ENCODE measurements around the gene PLXDC1. TPM values are rescaled to one million over a fixed set of nuclear protein-coding genes. Genes with fewer than 3 reads are reported as not detected.

The PLXDC1 gene
- total and polyA plus RNA-seq, 2 experiments from 2014 or later: 0.28 to 0.91 TPM

DNA sequence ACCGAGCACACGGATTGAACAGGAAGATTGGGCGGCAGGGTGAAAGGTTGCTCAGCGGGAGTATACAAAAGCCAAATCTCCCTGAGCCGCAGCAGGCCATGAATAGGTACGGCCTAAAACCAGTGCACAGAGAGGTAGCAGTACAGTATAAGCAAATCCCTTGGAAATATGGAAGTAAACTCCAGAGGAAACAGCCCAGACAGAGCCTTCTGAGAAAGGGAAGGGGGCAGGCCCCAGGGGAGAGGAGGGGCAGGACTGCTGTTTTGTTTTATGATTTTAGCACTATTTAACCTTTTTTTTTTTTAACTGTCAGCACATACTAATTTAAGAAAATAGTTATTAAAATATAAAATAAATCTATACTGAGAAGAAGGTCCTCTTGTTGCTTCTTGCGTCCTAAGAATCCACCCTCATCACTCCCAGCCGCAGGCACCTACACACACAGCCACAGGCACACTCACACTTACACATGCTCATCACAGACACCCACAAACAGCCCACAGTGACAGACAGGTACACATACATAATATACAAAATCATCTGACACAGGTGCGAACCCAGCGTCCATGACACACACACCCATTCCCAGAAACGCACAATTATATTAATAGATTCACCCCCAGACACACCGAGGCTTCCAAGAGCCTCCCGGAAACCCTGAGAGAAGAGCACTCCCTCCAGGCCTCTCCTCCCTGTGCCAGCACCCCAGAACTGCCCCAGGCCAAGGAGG is 12.8 kb downstream of the PLXDC1 start:
- Histone ChIP-seq H4K20me1 (replicated peaks; ENCODE audit: insufficient read depth) (no peaks in the 10 kb centered on the region), H3K4me2 (no peak overlapping the region), H2AFZ (no peak overlapping the region; the same call in 1 of the 2 replicates), H3K27ac (ENCODE audit: low read depth) (no peak overlapping the region), H3K4me1 (ENCODE audit: insufficient read depth) (no peaks in the 10 kb centered on the region), H3K36me3 (ENCODE audit: insufficient read depth) (no peaks in the 10 kb centered on the region), H3F3A (replicated peaks; ENCODE audit: low read depth) (no peaks in the 10 kb centered on the region), H3K4me3 (no peak overlapping the region), H3K27me3 (ENCODE audit: insufficient read depth) (no peaks in the 10 kb centered on the region), H3K9me2 (ENCODE audit: insufficient read depth) (no peaks in the 10 kb centered on the region), H3K79me2 (replicated peaks; ENCODE audit: insufficient read depth) (no peaks in the 10 kb centered on the region)
- no peak overlapping the region for H3K4me3 Mint-ChIP-seq
- H3K9me3 Mint-ChIP-seq: no peaks in the 10 kb centered on the region
- no peak for TF ChIP-seq STAT1 (IDR thresholded peaks at IDR 0.05; ENCODE audit: unreplicated experiment)
- no peak for TF ChIP-seq EZH2phosphoT487 (IDR thresholded peaks at IDR 0.05; ENCODE audit: unreplicated experiment)
- TF ChIP-seq, protein P1, sequence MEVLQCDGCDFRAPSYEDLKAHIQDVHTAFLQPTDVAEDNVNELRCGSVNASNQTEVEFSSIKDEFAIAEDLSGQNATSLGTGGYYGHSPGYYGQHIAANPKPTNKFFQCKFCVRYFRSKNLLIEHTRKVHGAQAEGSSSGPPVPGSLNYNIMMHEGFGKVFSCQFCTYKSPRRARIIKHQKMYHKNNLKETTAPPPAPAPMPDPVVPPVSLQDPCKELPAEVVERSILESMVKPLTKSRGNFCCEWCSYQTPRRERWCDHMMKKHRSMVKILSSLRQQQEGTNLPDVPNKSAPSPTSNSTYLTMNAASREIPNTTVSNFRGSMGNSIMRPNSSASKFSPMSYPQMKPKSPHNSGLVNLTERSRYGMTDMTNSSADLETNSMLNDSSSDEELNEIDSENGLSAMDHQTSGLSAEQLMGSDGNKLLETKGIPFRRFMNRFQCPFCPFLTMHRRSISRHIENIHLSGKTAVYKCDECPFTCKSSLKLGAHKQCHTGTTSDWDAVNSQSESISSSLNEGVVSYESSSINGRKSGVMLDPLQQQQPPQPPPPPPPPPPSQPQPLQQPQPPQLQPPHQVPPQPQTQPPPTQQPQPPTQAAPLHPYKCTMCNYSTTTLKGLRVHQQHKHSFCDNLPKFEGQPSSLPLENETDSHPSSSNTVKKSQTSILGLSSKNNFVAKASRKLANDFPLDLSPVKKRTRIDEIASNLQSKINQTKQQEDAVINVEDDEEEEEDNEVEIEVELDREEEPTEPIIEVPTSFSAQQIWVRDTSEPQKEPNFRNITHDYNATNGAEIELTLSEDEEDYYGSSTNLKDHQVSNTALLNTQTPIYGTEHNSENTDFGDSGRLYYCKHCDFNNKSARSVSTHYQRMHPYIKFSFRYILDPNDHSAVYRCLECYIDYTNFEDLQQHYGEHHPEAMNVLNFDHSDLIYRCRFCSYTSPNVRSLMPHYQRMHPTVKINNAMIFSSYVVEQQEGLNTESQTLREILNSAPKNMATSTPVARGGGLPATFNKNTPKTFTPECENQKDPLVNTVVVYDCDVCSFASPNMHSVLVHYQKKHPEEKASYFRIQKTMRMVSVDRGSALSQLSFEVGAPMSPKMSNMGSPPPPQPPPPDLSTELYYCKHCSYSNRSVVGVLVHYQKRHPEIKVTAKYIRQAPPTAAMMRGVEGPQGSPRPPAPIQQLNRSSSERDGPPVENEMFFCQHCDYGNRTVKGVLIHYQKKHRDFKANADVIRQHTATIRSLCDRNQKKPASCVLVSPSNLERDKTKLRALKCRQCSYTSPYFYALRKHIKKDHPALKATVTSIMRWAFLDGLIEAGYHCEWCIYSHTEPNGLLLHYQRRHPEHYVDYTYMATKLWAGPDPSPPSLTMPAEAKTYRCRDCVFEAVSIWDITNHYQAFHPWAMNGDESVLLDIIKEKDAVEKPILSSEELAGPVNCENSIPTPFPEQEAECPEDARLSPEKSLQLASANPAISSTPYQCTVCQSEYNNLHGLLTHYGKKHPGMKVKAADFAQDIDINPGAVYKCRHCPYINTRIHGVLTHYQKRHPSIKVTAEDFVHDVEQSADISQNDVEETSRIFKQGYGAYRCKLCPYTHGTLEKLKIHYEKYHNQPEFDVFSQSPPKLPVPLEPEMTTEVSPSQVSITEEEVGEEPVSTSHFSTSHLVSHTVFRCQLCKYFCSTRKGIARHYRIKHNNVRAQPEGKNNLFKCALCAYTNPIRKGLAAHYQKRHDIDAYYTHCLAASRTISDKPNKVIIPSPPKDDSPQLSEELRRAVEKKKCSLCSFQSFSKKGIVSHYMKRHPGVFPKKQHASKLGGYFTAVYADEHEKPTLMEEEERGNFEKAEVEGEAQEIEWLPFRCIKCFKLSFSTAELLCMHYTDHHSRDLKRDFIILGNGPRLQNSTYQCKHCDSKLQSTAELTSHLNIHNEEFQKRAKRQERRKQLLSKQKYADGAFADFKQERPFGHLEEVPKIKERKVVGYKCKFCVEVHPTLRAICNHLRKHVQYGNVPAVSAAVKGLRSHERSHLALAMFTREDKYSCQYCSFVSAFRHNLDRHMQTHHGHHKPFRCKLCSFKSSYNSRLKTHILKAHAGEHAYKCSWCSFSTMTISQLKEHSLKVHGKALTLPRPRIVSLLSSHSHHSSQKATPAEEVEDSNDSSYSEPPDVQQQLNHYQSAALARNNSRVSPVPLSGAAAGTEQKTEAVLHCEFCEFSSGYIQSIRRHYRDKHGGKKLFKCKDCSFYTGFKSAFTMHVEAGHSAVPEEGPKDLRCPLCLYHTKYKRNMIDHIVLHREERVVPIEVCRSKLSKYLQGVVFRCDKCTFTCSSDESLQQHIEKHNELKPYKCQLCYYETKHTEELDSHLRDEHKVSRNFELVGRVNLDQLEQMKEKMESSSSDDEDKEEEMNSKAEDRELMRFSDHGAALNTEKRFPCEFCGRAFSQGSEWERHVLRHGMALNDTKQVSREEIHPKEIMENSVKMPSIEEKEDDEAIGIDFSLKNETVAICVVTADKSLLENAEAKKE (CRISPR knock-in tag; IDR thresholded peaks at IDR 0.05): no peak
- TF ChIP-seq ZNF331 (CRISPR knock-in tag; IDR thresholded peaks at IDR 0.05; ENCODE audit: low read depth): no peak
- TF ChIP-seq CTCF (conservative IDR thresholded peaks at IDR 0.05; ENCODE audit: low read depth in 2 of 2): no peak
- TF ChIP-seq JUNB (IDR thresholded peaks at IDR 0.05; ENCODE audit: unreplicated experiment): no peak
- TF ChIP-seq EZH2 (IDR thresholded peaks at IDR 0.05; ENCODE audit: low read depth, unreplicated experiment): no peak
- no peak for TF ChIP-seq ZNF114 (CRISPR knock-in tag; IDR thresholded peaks at IDR 0.05)
- no peak for TF ChIP-seq CREB1 (CRISPR knock-in tag; IDR thresholded peaks at IDR 0.05; ENCODE audit: low read depth)
- no peak for TF ChIP-seq ETS1 (IDR thresholded peaks at IDR 0.05)
- H3K27me3 Mint-ChIP-seq (ENCODE audit: insufficient read depth, low read depth, poor library complexity): peaks cover 6% of the 10 kb centered on the region
- no peak for DNase-seq (ENCODE audit: low spot score)
- H3K4me1 Mint-ChIP-seq: no peaks in the 10 kb centered on the region; the same call in 2 of the 3 replicates
- ATAC-seq: no peak
- H3K36me3 Mint-ChIP-seq (ENCODE audit: low read depth): no peaks in the 10 kb centered on the region
- H3K27ac Mint-ChIP-seq: no peak overlapping the region
